Breast epithelium (tissue), 4 donors: ENCODE measurements around the gene CNTN5. TPM values are rescaled to one million over a fixed set of nuclear protein-coding genes. Genes with fewer than 3 reads are reported as not detected.
A peak's percentile ranks its signal among the peaks of the same experiment; 100 is the strongest.

ENCODE experiments used
- DNase-seq, 2 donors: peaks; one replicate each; pipeline ENCODE4 v3.0.0-alpha.2; 2019; ENCODE audit warnings: low spot score in 2 of 2
- H3K27ac ChIP-seq, 2 donors: fragments of 200-600 bp; sonication (generic) in 1 of 2; one replicate each; pipeline ENCODE4 v1.5.1; 2016 to 2019; ENCODE audit warnings: mild to moderate bottlenecking in 1 of 2
- H3K27me3 ChIP-seq, 2 donors: fragments of 200-600 bp; sonication (generic) in 1 of 2; one replicate each; pipeline versions ENCODE4 v1.5.1 to v1.6.0; 2017 to 2019; ENCODE audit warnings: control low read depth in 1 of 2, mild to moderate bottlenecking in 1 of 2
- H3K36me3 ChIP-seq: fragments of 200-600 bp; one replicate; pipeline ENCODE4 v1.5.1; 2019
- H3K4me1 ChIP-seq, 2 donors: fragments of 200-600 bp; sonication (generic); one replicate each; pipeline ENCODE4 v1.5.1; 2016 to 2019; ENCODE audit warnings: control low read depth in 1 of 2
- H3K4me3 ChIP-seq, 3 donors: fragments of 200-600 bp; sonication (generic); 1 replicate in 2 of 3; 2 replicates in 1 of 3; pipeline ENCODE4 v1.5.1; 2016 to 2019; ENCODE audit warnings: mild to moderate bottlenecking in 3 of 3, moderate library complexity in 2 of 3
- H3K9me3 ChIP-seq, 2 donors: fragments of 200-600 bp; sonication (generic) in 1 of 2; one replicate each; pipeline ENCODE4 v1.5.1; 2016 to 2019; ENCODE audit warnings: control low read depth in 1 of 2
- CTCF ChIP-seq, 3 donors: fragments of 450-650 bp; IDR thresholded peaks; one replicate each; pipeline ENCODE4 v1.5.1; 2016 to 2017; ENCODE audit warnings: antibody characterized with exemption in 3 of 3, mild to moderate bottlenecking in 3 of 3, moderate library complexity in 3 of 3
- POLR2A ChIP-seq: fragments of 450-650 bp; IDR thresholded peaks from one replicate; pipeline ENCODE4 v1.6.1; 2016; ENCODE audit warnings: antibody characterized with exemption, mild to moderate bottlenecking, moderate library complexity
- POLR2AphosphoS5 ChIP-seq, 3 donors: sonication (generic); formaldehyde crosslinking; IDR thresholded peaks; one replicate each; pipeline ENCODE4 v1.6.1; 2017; ENCODE audit warnings: antibody characterized with exemption in 3 of 3
- intact Hi-C: fragments of 100-400 bp; cut with DNase I; formaldehyde crosslinking; loops from one replicate; pipeline ENCODE4 v1.15.1; 2023; ENCODE audit warnings: low total_unique reads
- total RNA-seq, 3 donors: library from RNA; depleted of rRNA; stranded (reverse); fragments of >200 nt; gene quantifications; one replicate each; pipeline ENCODE4 v1.1.0, GENCODE V29; 2016

The CNTN5 gene
- total RNA-seq, 3 donors from 2014 or later = not detected

DNA sequence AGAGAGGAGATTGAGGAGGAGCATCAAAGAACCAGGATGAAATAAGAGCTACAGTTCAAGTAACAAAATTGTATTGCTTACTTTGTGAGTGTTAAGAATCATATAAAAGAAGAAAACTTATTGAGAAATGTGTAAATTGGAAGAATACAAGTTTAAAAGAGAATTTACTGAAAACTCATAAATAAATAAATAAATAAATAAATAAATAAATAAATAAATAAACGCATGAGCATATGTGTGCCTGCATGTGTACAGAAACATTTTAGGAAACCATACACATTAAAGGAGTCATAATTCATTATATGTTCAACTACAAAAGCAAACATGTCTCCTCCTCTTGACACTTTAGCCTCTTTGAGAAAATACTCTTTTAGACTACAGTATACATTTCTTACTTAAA, 42.6 kb downstream of the CNTN5 start:
- Histone ChIP-seq H3K4me1 (no peaks in the 10 kb centered on the region), H3K4me3 (no peak overlapping the region), H3K27me3 (no peaks in the 10 kb centered on the region), H3K27ac (no peak overlapping the region), H3K36me3 (no peaks in the 10 kb centered on the region), H3K9me3 (no peaks in the 10 kb centered on the region)
- no peak for TF ChIP-seq POLR2AphosphoS5 (IDR thresholded peaks at IDR 0.05)
- no peak for TF ChIP-seq POLR2A
- TF ChIP-seq CTCF (IDR thresholded peaks at IDR 0.05) = no peak
- no peak for DNase-seq
- intact Hi-C loops = no loop called here

GRCh38 chr11:99065121-99065520, 44.4 kb downstream of the CNTN5 start:
- H3K36me3 ChIP-seq = no peaks in the 10 kb centered on the region
- H3K27me3 ChIP-seq = no peaks in the 10 kb centered on the region
- no peak overlapping the region for H3K27ac ChIP-seq
- intact Hi-C loops = no loop called here
- H3K4me1 ChIP-seq = no peaks in the 10 kb centered on the region
- no peak overlapping the region for H3K4me3 ChIP-seq
- H3K9me3 ChIP-seq = no peaks in the 10 kb centered on the region
- DNase-seq = no peak
- TF ChIP-seq POLR2AphosphoS5 (IDR thresholded peaks at IDR 0.05) = no peak
- TF ChIP-seq CTCF (IDR thresholded peaks at IDR 0.05) = no peak
- TF ChIP-seq POLR2A = no peak

GRCh38 chr11:99066618-99067317, 46.0 kb downstream of the CNTN5 start:
- intact Hi-C loops = no loop called here

GRCh38 chr11:99068832-99069231, 48.1 kb downstream of the CNTN5 start:
- no peaks in the 10 kb centered on the region for H3K27me3 ChIP-seq
- no peak for DNase-seq
- intact Hi-C loops = no loop called here
- H3K27ac ChIP-seq = no peak overlapping the region
- no peaks in the 10 kb centered on the region for H3K9me3 ChIP-seq
- H3K4me3 ChIP-seq = no peak overlapping the region
- TF ChIP-seq POLR2A (no peak), POLR2AphosphoS5 (IDR thresholded peaks at IDR 0.05) (no peak), CTCF (IDR thresholded peaks at IDR 0.05) (no peak)
- no peaks in the 10 kb centered on the region for H3K36me3 ChIP-seq
- no peaks in the 10 kb centered on the region for H3K4me1 ChIP-seq

More at GRCh38 chr11:99066618-99067317, 46.0 kb downstream of the CNTN5 start:
- Histone ChIP-seq H3K4me3 (no peak overlapping the region), H3K27me3 (no peaks in the 10 kb centered on the region), H3K9me3 (no peaks in the 10 kb centered on the region), H3K27ac (no peak overlapping the region), H3K36me3 (no peaks in the 10 kb centered on the region), H3K4me1 (no peaks in the 10 kb centered on the region)
- TF ChIP-seq POLR2AphosphoS5 (IDR thresholded peaks at IDR 0.05) (no peak), CTCF (IDR thresholded peaks at IDR 0.05) (no peak), POLR2A (no peak)
- DNase-seq = no peak

- intact Hi-C loops = no loop called here
- Histone ChIP-seq H3K36me3 (no peaks in the 10 kb centered on the region), H3K9me3 (no peaks in the 10 kb centered on the region), H3K27ac (no peak overlapping the region), H3K4me3 (peak overlapping the region; percentile 40 to 70 (median 47)), H3K27me3 (no peaks in the 10 kb centered on the region), H3K4me1 (no peaks in the 10 kb centered on the region)
- no peak for TF ChIP-seq CTCF (IDR thresholded peaks at IDR 0.05)
- TF ChIP-seq POLR2A = no peak
- no peak for TF ChIP-seq POLR2AphosphoS5 (IDR thresholded peaks at IDR 0.05)
- DNase-seq = peak in 1 of 2 donors; percentile 19
These were observed 49.2 kb downstream of the CNTN5 start for GRCh38 chr11:99069856-99070444.
